ENCODE results near the gene P3H4. TPM values are rescaled to one million over a fixed set of nuclear protein-coding genes. Genes with fewer than 3 reads are reported as not detected.

P3H4 gene
- total and polyA plus RNA-seq, 3 donors from 2014 or later, result 6.9 to 13.9 (median 9.9) TPM

DNA sequence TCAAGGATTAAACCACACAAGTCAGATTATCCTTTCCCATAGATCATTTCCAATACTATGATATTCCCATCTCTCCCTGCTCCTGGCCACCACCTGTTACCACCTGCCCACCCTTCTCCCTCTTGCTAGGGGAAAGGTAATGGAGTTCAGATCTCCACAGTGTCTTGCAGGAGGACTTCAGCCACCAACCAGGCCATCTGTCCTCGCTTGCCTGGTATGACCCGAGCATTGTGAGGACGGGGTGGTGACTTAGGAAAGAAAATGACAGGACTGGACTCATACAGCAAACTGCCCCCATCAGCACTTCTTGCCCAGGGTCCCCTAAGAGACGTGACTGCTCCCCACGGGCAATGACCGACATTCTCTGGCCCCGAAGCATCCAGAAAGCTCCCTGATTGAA is 11.8 kb upstream of the P3H4 start:
- Histone ChIP-seq H3K27me3 (no peaks in the 10 kb centered on the region), H3K4me3 (no peak overlapping the region), H3K36me3 (ENCODE audit: low read depth, missing control alignments) (no peaks in the 10 kb centered on the region), H3K4me1 (no peaks in the 10 kb centered on the region), H3K9me3 (no peaks in the 10 kb centered on the region), H3K27ac (no peak overlapping the region)
- no peak for TF ChIP-seq POLR2A (IDR thresholded peaks at IDR 0.05)
- TF ChIP-seq, protein P1, sequence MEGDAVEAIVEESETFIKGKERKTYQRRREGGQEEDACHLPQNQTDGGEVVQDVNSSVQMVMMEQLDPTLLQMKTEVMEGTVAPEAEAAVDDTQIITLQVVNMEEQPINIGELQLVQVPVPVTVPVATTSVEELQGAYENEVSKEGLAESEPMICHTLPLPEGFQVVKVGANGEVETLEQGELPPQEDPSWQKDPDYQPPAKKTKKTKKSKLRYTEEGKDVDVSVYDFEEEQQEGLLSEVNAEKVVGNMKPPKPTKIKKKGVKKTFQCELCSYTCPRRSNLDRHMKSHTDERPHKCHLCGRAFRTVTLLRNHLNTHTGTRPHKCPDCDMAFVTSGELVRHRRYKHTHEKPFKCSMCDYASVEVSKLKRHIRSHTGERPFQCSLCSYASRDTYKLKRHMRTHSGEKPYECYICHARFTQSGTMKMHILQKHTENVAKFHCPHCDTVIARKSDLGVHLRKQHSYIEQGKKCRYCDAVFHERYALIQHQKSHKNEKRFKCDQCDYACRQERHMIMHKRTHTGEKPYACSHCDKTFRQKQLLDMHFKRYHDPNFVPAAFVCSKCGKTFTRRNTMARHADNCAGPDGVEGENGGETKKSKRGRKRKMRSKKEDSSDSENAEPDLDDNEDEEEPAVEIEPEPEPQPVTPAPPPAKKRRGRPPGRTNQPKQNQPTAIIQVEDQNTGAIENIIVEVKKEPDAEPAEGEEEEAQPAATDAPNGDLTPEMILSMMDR (IDR thresholded peaks at IDR 0.05), result no peak
- DNase-seq, result no peak
- 94 to 97% methylated on average over 7 of the region's 7 CpGs for WGBS, 2 donors
- intact Hi-C loops (cut with DNase I; ENCODE audit: low total_unique reads), result no loop called here

DNA sequence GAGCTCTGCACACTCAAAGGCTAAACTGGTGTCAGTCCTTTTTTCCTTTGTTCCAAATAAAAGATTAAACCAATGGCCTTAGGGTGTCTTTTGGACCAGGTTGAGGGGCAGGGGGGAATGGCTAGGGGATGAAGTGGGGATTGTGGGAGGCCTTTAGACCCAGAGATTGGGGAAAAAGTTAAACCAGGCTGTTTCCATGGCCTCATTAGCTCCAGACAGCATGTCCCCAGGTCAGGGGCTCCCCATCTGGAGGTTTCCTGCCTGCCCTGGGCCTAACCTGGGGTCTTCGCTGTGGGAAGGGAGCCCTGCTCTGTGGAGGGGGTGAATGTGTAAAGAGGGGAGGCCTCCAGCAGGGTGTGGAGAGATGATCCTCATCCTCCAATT is 11.4 kb upstream of the P3H4 start:
- WGBS, 2 donors, result 60 to 94% methylated on average over 1 of the region's 1 CpG
- intact Hi-C loops (cut with DNase I; ENCODE audit: low total_unique reads), result no loop called here

DNA sequence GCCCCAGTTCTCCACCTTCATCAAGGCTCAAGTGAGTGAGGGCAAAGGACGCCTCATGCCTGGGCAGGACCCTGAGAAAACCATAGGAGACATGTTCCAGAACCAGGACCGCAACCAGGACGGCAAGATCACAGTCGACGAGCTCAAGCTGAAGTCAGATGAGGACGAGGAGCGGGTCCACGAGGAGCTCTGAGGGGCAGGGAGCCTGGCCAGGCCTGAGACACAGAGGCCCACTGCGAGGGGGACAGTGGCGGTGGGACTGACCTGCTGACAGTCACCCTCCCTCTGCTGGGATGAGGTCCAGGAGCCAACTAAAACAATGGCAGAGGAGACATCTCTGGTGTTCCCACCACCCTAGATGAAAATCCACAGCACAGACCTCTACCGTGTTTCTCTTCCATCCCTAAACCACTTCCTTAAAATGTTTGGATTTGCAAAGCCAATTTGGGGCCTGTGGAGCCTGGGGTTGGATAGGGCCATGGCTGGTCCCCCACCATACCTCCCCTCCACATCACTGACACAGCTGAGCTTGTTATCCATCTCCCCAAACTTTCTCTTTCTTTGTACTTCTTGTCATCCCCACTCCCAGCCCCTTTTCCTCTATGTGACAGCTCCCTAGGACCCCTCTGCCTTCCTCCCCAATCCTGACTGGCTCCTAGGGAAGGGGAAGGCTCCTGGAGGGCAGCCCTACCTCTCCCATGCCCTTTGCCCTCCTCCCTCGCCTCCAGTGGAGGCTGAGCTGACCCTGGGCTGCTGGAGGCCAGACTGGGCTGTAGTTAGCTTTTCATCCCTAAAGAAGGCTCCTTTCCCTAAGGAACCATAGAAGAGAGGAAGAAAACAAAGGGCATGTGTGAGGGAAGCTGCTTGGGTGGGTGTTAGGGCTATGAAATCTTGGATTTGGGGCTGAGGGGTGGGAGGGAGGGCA is 10.7 kb upstream of the P3H4 start:
- H3K27me3 ChIP-seq, result no peaks in the 10 kb centered on the region
- H3K4me1 ChIP-seq, result no peaks in the 10 kb centered on the region
- no peaks in the 10 kb centered on the region for H3K36me3 ChIP-seq (ENCODE audit: low read depth, missing control alignments)
- H3K4me3 ChIP-seq, result no peak overlapping the region
- intact Hi-C loops (cut with DNase I; ENCODE audit: low total_unique reads), result no loop called here
- no peak overlapping the region for H3K27ac ChIP-seq
- no peaks in the 10 kb centered on the region for H3K9me3 ChIP-seq
- WGBS, 2 donors, result 84 to 85% methylated on average over 12 of the region's 12 CpGs
- no peak for DNase-seq
- no peak for TF ChIP-seq POLR2A (IDR thresholded peaks at IDR 0.05)
- TF ChIP-seq, protein P1 (IDR thresholded peaks at IDR 0.05), result no peak

More for the DNA sequence above, 11.4 kb upstream of the P3H4 start:
- no peak for DNase-seq
- no peak overlapping the region for H3K27ac ChIP-seq
- no peak overlapping the region for H3K4me3 ChIP-seq
- H3K9me3 ChIP-seq, result no peaks in the 10 kb centered on the region
- no peaks in the 10 kb centered on the region for H3K36me3 ChIP-seq (ENCODE audit: low read depth, missing control alignments)
- H3K4me1 ChIP-seq, result no peaks in the 10 kb centered on the region
- no peak for TF ChIP-seq POLR2A (IDR thresholded peaks at IDR 0.05)
- TF ChIP-seq, protein P1 (IDR thresholded peaks at IDR 0.05), result no peak
- no peaks in the 10 kb centered on the region for H3K27me3 ChIP-seq

DNA sequence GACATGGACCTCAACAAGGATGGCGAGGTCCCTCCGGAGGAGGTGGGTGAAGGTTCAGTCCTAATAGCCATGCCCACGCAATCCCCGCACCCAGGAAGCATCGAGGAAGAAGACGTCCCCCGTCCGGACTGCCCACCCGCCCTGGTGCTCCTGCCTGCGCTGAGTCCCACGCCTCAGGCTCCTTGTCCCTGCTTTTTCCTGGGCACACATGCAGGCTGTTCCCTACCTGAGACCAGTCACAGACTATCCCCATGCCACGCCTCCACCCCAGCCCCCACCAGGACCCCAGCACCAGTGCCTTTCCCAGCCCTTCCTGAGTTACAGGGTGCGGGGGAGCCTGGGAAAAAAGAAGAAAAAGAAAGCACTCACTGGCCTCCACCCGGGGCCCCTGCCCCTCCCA is 10.0 kb upstream of the P3H4 start:
- TF ChIP-seq POLR2A (IDR thresholded peaks at IDR 0.05), result no peak
- TF ChIP-seq, protein P1 (IDR thresholded peaks at IDR 0.05), result no peak
- Histone ChIP-seq H3K4me3 (no peak overlapping the region), H3K36me3 (ENCODE audit: low read depth, missing control alignments) (no peaks in the 10 kb centered on the region)

More for the DNA sequence above, 10.0 kb upstream of the P3H4 start:
- Histone ChIP-seq H3K27me3 (no peaks in the 10 kb centered on the region), H3K4me1 (no peaks in the 10 kb centered on the region), H3K9me3 (no peaks in the 10 kb centered on the region), H3K27ac (no peak overlapping the region)
- DNase-seq, result no peak
- intact Hi-C loops (cut with DNase I; ENCODE audit: low total_unique reads), result no loop called here
- WGBS, 2 donors, result 83 to 89% methylated on average over 11 to 14 of the region's 14 CpGs
